Thyroid gland (tissue), 4 donors: ENCODE measurements around the gene APAF1. TPM values are rescaled to one million over a fixed set of nuclear protein-coding genes. Genes with fewer than 3 reads are reported as not detected.

Experiments
- DNase-seq, 2 donors: peaks; one replicate each; pipeline ENCODE4 v3.0.0-alpha.2; 2019
- H3K27ac ChIP-seq, 3 donors: fragments of 200-600 bp; sonication (generic); 1 replicate in 2 of 3; 2 replicates in 1 of 3; pipeline ENCODE4 v1.5.1; 2016 to 2019; ENCODE audit warnings: mild to moderate bottlenecking in 1 of 3, moderate library complexity in 1 of 3
- H3K27me3 ChIP-seq: fragments of 200-600 bp; sonication (generic); one replicate; pipeline ENCODE4 v1.5.1; 2019
- H3K36me3 ChIP-seq, 2 donors: fragments of 200-600 bp; sonication (generic); one replicate each; pipeline ENCODE4 v1.5.1; 2016 to 2019
- H3K4me1 ChIP-seq, 2 donors: fragments of 200-600 bp; sonication (generic); one replicate each; pipeline ENCODE4 v1.5.1; 2017 to 2019
- H3K4me3 ChIP-seq, 3 donors: fragments of 200-600 bp; sonication (generic); replicated peaks in 1 of 3; 1 replicate in 2 of 3; 2 replicates in 1 of 3; pipeline ENCODE4 v1.5.1; 2016; ENCODE audit warnings: mild to moderate bottlenecking in 1 of 3
- H3K9me3 ChIP-seq: fragments of 200-600 bp; sonication (generic); one replicate; pipeline ENCODE4 v1.5.1; 2017
- CTCF ChIP-seq, 6 experiments: fragments of 200-600 bp in 3 of 6; fragments of 450-650 bp in 3 of 6; sonication (generic) in 3 of 6; IDR thresholded peaks; one replicate each; pipeline ENCODE4 v1.5.1; 2016 to 2019; ENCODE audit warnings: antibody characterized with exemption in 6 of 6, mild to moderate bottlenecking in 2 of 6, inconsistent platforms in 1 of 6, moderate library complexity in 1 of 6
- POLR2A ChIP-seq, 2 donors: fragments of 450-650 bp; IDR thresholded peaks; one replicate each; pipeline ENCODE4 v1.6.1; 2017; ENCODE audit warnings: antibody characterized with exemption in 2 of 2, mild to moderate bottlenecking in 2 of 2, moderate library complexity in 1 of 2
- WGBS, 2 donors: methylation state at CpG; one replicate each; pipeline ENCODE4 v1.1.5; 2017; 5-methylcytosine and 5-hydroxymethylcytosine counted together
- intact Hi-C: fragments of 100-400 bp; cut with DNase I; formaldehyde crosslinking; loops from one replicate; pipeline ENCODE4 v1.15.1; 2023
- total RNA-seq, 4 donors: library from RNA; depleted of rRNA; stranded (reverse); fragments of >200 nt; gene quantifications; one replicate each; pipeline ENCODE4 v1.2.3, GENCODE V29; 2016

Gene APAF1
- total RNA-seq, 4 donors from 2014 or later: 11.7 to 17.2 (median 14.2) TPM

- Histone ChIP-seq H3K9me3 (no peaks in the 10 kb centered on the region), H3K36me3 (peaks cover 0 to 13% of the 10 kb centered on the region in 2 donors), H3K27ac (no peak overlapping the region), H3K4me1 (no peaks in the 10 kb centered on the region), H3K27me3 (no peaks in the 10 kb centered on the region), H3K4me3 (no peak overlapping the region)
- intact Hi-C loops: no loop called here
- TF ChIP-seq POLR2A (IDR thresholded peaks at IDR 0.05): no peak
- TF ChIP-seq CTCF (IDR thresholded peaks at IDR 0.05): no peak
- 81 to 85% methylated on average over 7 of the region's 7 CpGs for WGBS, 2 donors
- DNase-seq: no peak
These were observed 26.4 kb downstream of the APAF1 start for GRCh38 chr12:98671459-98671858.

GRCh38 chr12:98674841-98675240 lies 29.8 kb downstream of the APAF1 start:
- intact Hi-C loops: no loop called here
- TF ChIP-seq CTCF (IDR thresholded peaks at IDR 0.05): no peak
- H3K36me3 ChIP-seq: peaks cover 0 to 25% of the 10 kb centered on the region in 2 donors

GRCh38 chr12:98678236-98678945 lies 33.3 kb downstream of the APAF1 start:
- TF ChIP-seq CTCF (IDR thresholded peaks at IDR 0.05): no peak
- no peak for TF ChIP-seq POLR2A (IDR thresholded peaks at IDR 0.05)
- H3K27me3 ChIP-seq: no peaks in the 10 kb centered on the region
- no peak overlapping the region for H3K27ac ChIP-seq
- no peak overlapping the region for H3K4me3 ChIP-seq
- no peak for DNase-seq
- peaks cover 14 to 37% of the 10 kb centered on the region in 2 donors for H3K36me3 ChIP-seq
- WGBS, 2 donors: 92 to 96% methylated on average over 6 of the region's 15 CpGs
- H3K4me1 ChIP-seq: no peaks in the 10 kb centered on the region
- H3K9me3 ChIP-seq: no peaks in the 10 kb centered on the region
- intact Hi-C loops: no loop called here

More at GRCh38 chr12:98674841-98675240, 29.8 kb downstream of the APAF1 start:
- no peak for DNase-seq
- Histone ChIP-seq H3K4me1 (no peaks in the 10 kb centered on the region), H3K9me3 (no peaks in the 10 kb centered on the region), H3K27ac (no peak overlapping the region), H3K27me3 (no peaks in the 10 kb centered on the region), H3K4me3 (no peak overlapping the region)

- no peaks in the 10 kb centered on the region for H3K27me3 ChIP-seq
- 96% methylated on average over 5 to 6 of the region's 7 CpGs for WGBS, 2 donors
- TF ChIP-seq POLR2A (IDR thresholded peaks at IDR 0.05) (no peak), CTCF (IDR thresholded peaks at IDR 0.05) (no peak)
- H3K4me3 ChIP-seq: no peak overlapping the region
- H3K36me3 ChIP-seq: peaks cover 14 to 36% of the 10 kb centered on the region in 2 donors
- H3K27ac ChIP-seq: no peak overlapping the region
- no peaks in the 10 kb centered on the region for H3K9me3 ChIP-seq
- no peak for DNase-seq
- no peaks in the 10 kb centered on the region for H3K4me1 ChIP-seq
- intact Hi-C loops: no loop called here
These were observed 34.0 kb downstream of the APAF1 start for GRCh38 chr12:98678946-98679610.

- Histone ChIP-seq H3K27ac (no peak overlapping the region), H3K4me3 (no peak overlapping the region), H3K9me3 (no peaks in the 10 kb centered on the region), H3K36me3 (peaks cover 14 to 37% of the 10 kb centered on the region in 2 donors), H3K4me1 (no peaks in the 10 kb centered on the region), H3K27me3 (no peaks in the 10 kb centered on the region)
- TF ChIP-seq CTCF (IDR thresholded peaks at IDR 0.05): no peak
- no peak for TF ChIP-seq POLR2A (IDR thresholded peaks at IDR 0.05)
- DNase-seq: no peak
- 98 to 100% methylated on average over 8 to 9 of the region's 15 CpGs for WGBS, 2 donors
- intact Hi-C loops: no loop called here
These were observed 34.5 kb downstream of the APAF1 start for GRCh38 chr12:98679611-98680005.
